ENCODE results near the gene DUSP8.

DNA sequence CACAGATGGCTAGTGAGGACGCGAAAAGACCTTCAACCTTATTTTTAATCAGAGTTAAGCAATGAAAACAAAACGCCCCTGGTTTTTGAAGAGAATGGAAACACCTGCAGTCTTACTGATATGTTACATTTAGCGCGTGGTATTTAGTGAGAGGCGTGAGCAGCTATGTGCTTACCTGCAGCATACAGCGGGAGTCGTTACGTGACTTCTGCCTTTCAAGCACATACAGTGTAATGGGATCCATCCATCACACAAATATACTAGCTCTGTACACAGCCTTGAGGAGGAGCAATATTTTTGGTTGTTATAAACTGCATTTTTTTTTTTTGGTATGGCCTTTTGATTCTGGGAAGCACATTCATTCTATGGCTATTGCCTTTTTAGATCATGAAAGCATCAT lies 20.6 kb upstream of the DUSP8 start:
- TF ChIP-seq, protein P1, sequence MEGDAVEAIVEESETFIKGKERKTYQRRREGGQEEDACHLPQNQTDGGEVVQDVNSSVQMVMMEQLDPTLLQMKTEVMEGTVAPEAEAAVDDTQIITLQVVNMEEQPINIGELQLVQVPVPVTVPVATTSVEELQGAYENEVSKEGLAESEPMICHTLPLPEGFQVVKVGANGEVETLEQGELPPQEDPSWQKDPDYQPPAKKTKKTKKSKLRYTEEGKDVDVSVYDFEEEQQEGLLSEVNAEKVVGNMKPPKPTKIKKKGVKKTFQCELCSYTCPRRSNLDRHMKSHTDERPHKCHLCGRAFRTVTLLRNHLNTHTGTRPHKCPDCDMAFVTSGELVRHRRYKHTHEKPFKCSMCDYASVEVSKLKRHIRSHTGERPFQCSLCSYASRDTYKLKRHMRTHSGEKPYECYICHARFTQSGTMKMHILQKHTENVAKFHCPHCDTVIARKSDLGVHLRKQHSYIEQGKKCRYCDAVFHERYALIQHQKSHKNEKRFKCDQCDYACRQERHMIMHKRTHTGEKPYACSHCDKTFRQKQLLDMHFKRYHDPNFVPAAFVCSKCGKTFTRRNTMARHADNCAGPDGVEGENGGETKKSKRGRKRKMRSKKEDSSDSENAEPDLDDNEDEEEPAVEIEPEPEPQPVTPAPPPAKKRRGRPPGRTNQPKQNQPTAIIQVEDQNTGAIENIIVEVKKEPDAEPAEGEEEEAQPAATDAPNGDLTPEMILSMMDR (IDR thresholded peaks at IDR 0.05; ENCODE audit: control extremely low read depth in 1 of 3, insufficient read depth in 1 of 3, low read depth in 1 of 3, low read length in 3 of 3) = no peak
- TF ChIP-seq SRF (IDR thresholded peaks at IDR 0.05; ENCODE audit: low read depth, low read length) (no peak), POLR2AphosphoS5 (IDR thresholded peaks at IDR 0.05; ENCODE audit: low read depth, low read length) (no peak), SP1 (IDR thresholded peaks at IDR 0.05; ENCODE audit: low read depth, low read length) (no peak), SP2 (IDR thresholded peaks at IDR 0.05; ENCODE audit: low read length) (no peak), EZH2 (IDR thresholded peaks at IDR 0.05; ENCODE audit: low read depth, low read length, severe bottlenecking) (no peak), FOSL1 (IDR thresholded peaks at IDR 0.05; ENCODE audit: insufficient read depth, low read depth, low read length) (no peak), PHF8 (conservative IDR thresholded peaks at IDR 0.05; ENCODE audit: low read depth, low read length) (no peak)
- TF ChIP-seq, protein P2, sequence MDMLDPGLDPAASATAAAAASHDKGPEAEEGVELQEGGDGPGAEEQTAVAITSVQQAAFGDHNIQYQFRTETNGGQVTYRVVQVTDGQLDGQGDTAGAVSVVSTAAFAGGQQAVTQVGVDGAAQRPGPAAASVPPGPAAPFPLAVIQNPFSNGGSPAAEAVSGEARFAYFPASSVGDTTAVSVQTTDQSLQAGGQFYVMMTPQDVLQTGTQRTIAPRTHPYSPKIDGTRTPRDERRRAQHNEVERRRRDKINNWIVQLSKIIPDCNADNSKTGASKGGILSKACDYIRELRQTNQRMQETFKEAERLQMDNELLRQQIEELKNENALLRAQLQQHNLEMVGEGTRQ (IDR thresholded peaks at IDR 0.05; ENCODE audit: low read length) = no peak
